Mesenchymal stem cell (in vitro differentiated cells and primary cell): ENCODE measurements around the gene COL4A2.
A peak's percentile ranks its signal among the peaks of the same experiment; 100 is the strongest.

Source experiments
- DNase-seq: peaks from one replicate; pipeline ENCODE4 v3.0.0-alpha.2; 2013
- H2AFZ ChIP-seq: one replicate; pipeline ENCODE4 v1.6.1; 2013; ENCODE audit warnings: low read depth, mild to moderate bottlenecking, control low read depth, inconsistent platforms, low read length, moderate library complexity
- H2AK5ac ChIP-seq: 2 replicates; pipeline ENCODE4 v1.6.1; 2013; ENCODE audit warnings: low read length, moderate library complexity, mild to moderate bottlenecking, inconsistent platforms; ENCODE audit not compliant: severe bottlenecking
- H2BK120ac ChIP-seq: one replicate; pipeline ENCODE4 v1.6.1; 2013; ENCODE audit warnings: low read depth, mild to moderate bottlenecking, inconsistent platforms, low read length, moderate library complexity
- H2BK12ac ChIP-seq, 2 experiments: one replicate each; pipeline ENCODE4 v1.6.1; 2013; ENCODE audit warnings: inconsistent platforms in 2 of 2, low read length in 2 of 2, mild to moderate bottlenecking in 2 of 2, moderate library complexity in 2 of 2, control low read depth in 1 of 2
- H2BK15ac ChIP-seq: one replicate; pipeline ENCODE4 v1.6.1; 2013; ENCODE audit warnings: mild to moderate bottlenecking, low read depth, inconsistent platforms; ENCODE audit not compliant: poor library complexity, severe bottlenecking
- H2BK5ac ChIP-seq: 2 replicates; pipeline ENCODE4 v1.6.1; 2013; ENCODE audit warnings: low read depth, mild to moderate bottlenecking, low read length, control low read depth, inconsistent platforms; ENCODE audit not compliant: poor library complexity, severe bottlenecking
- H3K14ac ChIP-seq, 2 experiments: one replicate each; pipeline ENCODE4 v1.6.1; 2013; ENCODE audit warnings: inconsistent platforms in 2 of 2, low read length in 2 of 2, control low read depth in 1 of 2, mild to moderate bottlenecking in 1 of 2, moderate library complexity in 1 of 2
- H3K18ac ChIP-seq, 2 experiments: one replicate each; pipeline ENCODE4 v1.6.1; 2013; ENCODE audit warnings: inconsistent platforms in 2 of 2, low read length in 2 of 2, control low read depth in 1 of 2, low read depth in 1 of 2, mild to moderate bottlenecking in 1 of 2
- H3K23ac ChIP-seq, 2 experiments: one replicate each; pipeline ENCODE4 v1.6.1; 2013; ENCODE audit warnings: inconsistent platforms in 2 of 2, low read length in 2 of 2, mild to moderate bottlenecking in 2 of 2, moderate library complexity in 2 of 2, control low read depth in 1 of 2
- H3K27ac ChIP-seq: 2 replicates; pipeline ENCODE4 v1.5.1; 2013; ENCODE audit warnings: mild to moderate bottlenecking, moderate library complexity, low read length, control low read depth, inconsistent platforms; ENCODE audit not compliant: poor library complexity, severe bottlenecking
- H3K27me3 ChIP-seq, 2 experiments: 2 replicates each; pipeline versions ENCODE4 v1.6.1 to v1.7.0; 2013; ENCODE audit warnings: low read length in 2 of 2, mild to moderate bottlenecking in 2 of 2, moderate library complexity in 2 of 2, control low read depth in 1 of 2, inconsistent platforms in 1 of 2; ENCODE audit not compliant: control insufficient read depth in 1 of 2, insufficient read depth in 1 of 2
- H3K36me3 ChIP-seq, 2 experiments: 2 replicates each; pipeline versions ENCODE4 v1.6.1 to v1.7.0; 2013; ENCODE audit warnings: low read length in 2 of 2, control low read depth in 1 of 2, inconsistent platforms in 1 of 2, low read depth in 1 of 2, mild to moderate bottlenecking in 1 of 2; ENCODE audit not compliant: insufficient read depth in 2 of 2, control insufficient read depth in 1 of 2
- H3K4ac ChIP-seq, 2 experiments: one replicate each; pipeline ENCODE4 v1.6.1; 2013; ENCODE audit warnings: inconsistent platforms in 2 of 2, low read length in 2 of 2, mild to moderate bottlenecking in 2 of 2, moderate library complexity in 2 of 2, control low read depth in 1 of 2, low read depth in 1 of 2
- H3K4me1 ChIP-seq: 2 replicates; pipeline ENCODE4 v1.6.1; 2013; ENCODE audit warnings: low read depth, low read length, control low read depth; ENCODE audit not compliant: control insufficient read depth, insufficient read depth
- H3K4me2 ChIP-seq: 2 replicates; pipeline ENCODE4 v1.6.1; 2013; ENCODE audit warnings: low read length, mild to moderate bottlenecking, inconsistent platforms; ENCODE audit not compliant: poor library complexity, severe bottlenecking
- H3K4me3 ChIP-seq, 2 experiments: 2 replicates each; pipeline versions ENCODE4 v1.5.1 to v1.7.0; 2013; ENCODE audit warnings: low read length in 2 of 2, mild to moderate bottlenecking in 2 of 2, control low read depth in 1 of 2, low read depth in 1 of 2; ENCODE audit not compliant: insufficient read depth in 1 of 2
- H3K79me1 ChIP-seq: replicated peaks from 2 replicates; pipeline ENCODE4 v1.6.1; 2013; ENCODE audit warnings: mild to moderate bottlenecking, control low read depth, low read length, inconsistent platforms; ENCODE audit not compliant: poor library complexity, severe bottlenecking
- H3K9ac ChIP-seq: 2 replicates; pipeline ENCODE4 v1.7.0; 2013; ENCODE audit warnings: mild to moderate bottlenecking, low read length, moderate library complexity
- H3K9me3 ChIP-seq: 2 replicates; pipeline ENCODE4 v1.7.0; 2013; ENCODE audit warnings: mild to moderate bottlenecking, low read length; ENCODE audit not compliant: control insufficient read depth
- H4K8ac ChIP-seq: one replicate; pipeline ENCODE4 v1.6.1; 2013; ENCODE audit warnings: inconsistent platforms, mild to moderate bottlenecking, low read length, moderate library complexity
- H4K91ac ChIP-seq: one replicate; pipeline ENCODE4 v1.6.1; 2013; ENCODE audit warnings: mild to moderate bottlenecking, low read length, inconsistent platforms
- WGBS: methylation state at CpG from one replicate; pipeline ENCODE4 v1.1.7; 2013; ENCODE audit warnings: mixed read lengths; 5-methylcytosine and 5-hydroxymethylcytosine counted together

COL4A2 gene

GRCh38 chr13:110421061-110421460 lies 114.0 kb downstream of the COL4A2 start:
- peaks cover 36% of the 10 kb centered on the region for H3K4me1 ChIP-seq
- H3K79me1 ChIP-seq: peaks cover 12% of the 10 kb centered on the region
- H2AK5ac ChIP-seq: peak overlapping the region; percentile 96
- H2BK12ac ChIP-seq: peak overlapping the region in 1 of 2 experiments; percentile 59
- H3K36me3 ChIP-seq: peaks cover 9 to 11% of the 10 kb centered on the region in 2 experiments
- H3K14ac ChIP-seq: no peak overlapping the region
- no peak overlapping the region for H4K91ac ChIP-seq
- H4K8ac ChIP-seq: no peak overlapping the region
- no peaks in the 10 kb centered on the region for H3K9me3 ChIP-seq
- H2BK15ac ChIP-seq: no peak overlapping the region
- peak overlapping the region; percentile 88 for H3K27ac ChIP-seq
- DNase-seq: peak; percentile 53
- H3K18ac ChIP-seq: peak overlapping the region in 1 of 2 experiments; percentile 83
- WGBS: 79% methylated on average over 4 of the region's 4 CpGs
- no peak overlapping the region for H3K4me2 ChIP-seq
- no peak overlapping the region for H3K23ac ChIP-seq
- H3K9ac ChIP-seq: no peak overlapping the region
- peak overlapping the region in 1 of 2 experiments; percentile 5 for H3K4ac ChIP-seq
- peak overlapping the region; percentile 46 for H2BK5ac ChIP-seq
- no peak overlapping the region for H2AFZ ChIP-seq
- no peaks in the 10 kb centered on the region for H3K27me3 ChIP-seq
- H2BK120ac ChIP-seq: no peak overlapping the region
- no peak overlapping the region for H3K4me3 ChIP-seq

- Histone ChIP-seq H3K14ac (no peak overlapping the region), H4K8ac (no peak overlapping the region), H3K27me3 (no peaks in the 10 kb centered on the region), H3K4me1 (peaks cover 35% of the 10 kb centered on the region), H3K9ac (no peak overlapping the region), H3K4ac (no peak overlapping the region), H2AFZ (no peak overlapping the region), H2BK12ac (peak overlapping the region in 1 of 2 experiments; percentile 74), H3K4me3 (no peak overlapping the region), H3K9me3 (no peaks in the 10 kb centered on the region), H2BK15ac (no peak overlapping the region), H3K36me3 (peaks cover 7 to 16% of the 10 kb centered on the region in 2 experiments), H2BK5ac (no peak overlapping the region), H3K27ac (peak overlapping the region; percentile 88), H2AK5ac (peak overlapping the region; percentile 96), H3K18ac (no peak overlapping the region), H4K91ac (no peak overlapping the region), H2BK120ac (no peak overlapping the region), H3K4me2 (no peak overlapping the region), H3K23ac (no peak overlapping the region), H3K79me1 (peaks cover 9% of the 10 kb centered on the region)
- DNase-seq: peak; percentile 95
- WGBS: 28% methylated on average over 6 of the region's 11 CpGs
These were observed 114.8 kb downstream of the COL4A2 start for GRCh38 chr13:110421696-110422385.

- H3K23ac ChIP-seq: no peak overlapping the region
- H4K8ac ChIP-seq: peak overlapping the region; percentile 27
- H2BK120ac ChIP-seq: peak overlapping the region; percentile 45
- no peaks in the 10 kb centered on the region for H3K27me3 ChIP-seq
- H3K79me1 ChIP-seq: peaks cover 12% of the 10 kb centered on the region
- H3K4me1 ChIP-seq: peaks cover 33% of the 10 kb centered on the region
- DNase-seq: peak; percentile 36
- peak overlapping the region; percentile 75 to 93 for H2BK12ac ChIP-seq
- no peak overlapping the region for H2AFZ ChIP-seq
- H3K4me3 ChIP-seq: no peak overlapping the region
- H3K27ac ChIP-seq: peak overlapping the region; percentile 46
- no peak overlapping the region for H3K4me2 ChIP-seq
- H3K9ac ChIP-seq: no peak overlapping the region
- peak overlapping the region; percentile 63 for H2BK5ac ChIP-seq
- H4K91ac ChIP-seq: peak overlapping the region; percentile 88
- H3K18ac ChIP-seq: peak overlapping the region; percentile 79 to 82
- 63% methylated on average over 10 of the region's 12 CpGs for WGBS
- H3K4ac ChIP-seq: peak overlapping the region; percentile 3 to 79
- H3K9me3 ChIP-seq: no peaks in the 10 kb centered on the region
- peak overlapping the region; percentile 8 for H2BK15ac ChIP-seq
- peaks cover 7 to 16% of the 10 kb centered on the region in 2 experiments for H3K36me3 ChIP-seq
- H2AK5ac ChIP-seq: peak overlapping the region; percentile 37
- H3K14ac ChIP-seq: no peak overlapping the region
These were observed 116.0 kb downstream of the COL4A2 start for GRCh38 chr13:110422913-110423688.

- no peak overlapping the region for H2AFZ ChIP-seq
- DNase-seq: no peak
- H2BK12ac ChIP-seq: peak overlapping the region; percentile 75 to 93
- peak overlapping the region; percentile 46 for H3K27ac ChIP-seq
- H4K91ac ChIP-seq: peak overlapping the region; percentile 16
- H3K9ac ChIP-seq: no peak overlapping the region
- H2BK5ac ChIP-seq: no peak overlapping the region
- peaks cover 14% of the 10 kb centered on the region for H3K79me1 ChIP-seq
- peak overlapping the region; percentile 27 for H4K8ac ChIP-seq
- H2BK120ac ChIP-seq: no peak overlapping the region
- no peak overlapping the region for H3K14ac ChIP-seq
- H2BK15ac ChIP-seq: peak overlapping the region; percentile 8
- H3K4me1 ChIP-seq: peaks cover 33% of the 10 kb centered on the region
- 92% methylated on average over 9 of the region's 11 CpGs for WGBS
- no peak overlapping the region for H3K23ac ChIP-seq
- H3K36me3 ChIP-seq: peaks cover 11 to 21% of the 10 kb centered on the region in 2 experiments
- H2AK5ac ChIP-seq: peak overlapping the region; percentile 64
- H3K9me3 ChIP-seq: no peaks in the 10 kb centered on the region
- H3K4me2 ChIP-seq: no peak overlapping the region
- H3K27me3 ChIP-seq: no peaks in the 10 kb centered on the region
- peak overlapping the region in 1 of 2 experiments; percentile 79 for H3K18ac ChIP-seq
- no peak overlapping the region for H3K4me3 ChIP-seq
- peak overlapping the region; percentile 42 to 79 for H3K4ac ChIP-seq
These were observed 116.7 kb downstream of the COL4A2 start for GRCh38 chr13:110423689-110424302.
